NCI-H1105 treated with DMSO at 0.1 percent for 48 hours (cell line): ENCODE measurements around the gene RBM33.

ENCODE experiments used
- DNase-seq: peaks from one replicate; lab custom pipeline; 2025; lab: John Stamatoyannopoulos, UW

Gene RBM33

DNA sequence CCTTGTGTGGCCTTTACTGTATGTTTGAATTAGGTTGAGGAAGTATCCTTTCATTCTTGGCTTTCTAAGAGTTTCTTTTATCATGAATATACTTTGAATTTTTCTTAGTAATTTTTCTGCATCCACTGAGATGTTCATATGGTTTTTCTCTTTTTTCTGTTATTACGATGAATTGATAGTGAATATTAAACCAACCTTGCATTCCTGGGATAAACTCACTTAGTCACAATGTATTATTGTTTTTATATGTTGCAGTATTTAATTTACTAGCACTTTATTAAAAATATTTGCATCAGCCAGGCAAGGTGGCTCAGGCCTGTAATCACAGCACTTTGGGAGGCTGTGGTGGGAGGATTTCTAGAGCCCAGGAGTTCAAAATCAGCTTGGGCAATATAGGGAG, 15.3 kb upstream of the RBM33 start:
- DNase-seq, result no peak

- DNase-seq, result no peak
These were observed 13.3 kb upstream of the RBM33 start for GRCh38 chr7:155631155-155631554.

DNA sequence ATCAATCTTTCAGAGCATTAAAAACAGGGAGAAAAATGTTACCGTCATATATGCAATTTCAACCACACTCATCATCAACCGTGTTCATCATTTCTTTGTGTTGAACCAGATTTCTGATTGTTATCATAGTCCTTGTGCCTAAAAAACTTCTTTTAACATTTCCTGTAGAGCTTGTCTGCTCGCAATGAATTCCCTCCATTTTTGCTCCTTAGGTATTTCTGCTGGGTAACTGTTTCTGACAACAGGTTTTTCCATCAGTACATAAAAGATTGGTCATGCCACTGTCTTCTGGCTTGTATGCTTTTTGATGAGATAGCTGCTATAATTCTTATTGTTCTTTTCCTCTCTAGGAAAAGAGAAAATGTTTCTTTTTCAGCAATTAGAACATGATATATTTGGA, 8.6 kb upstream of the RBM33 start:
- no peak for DNase-seq

DNA sequence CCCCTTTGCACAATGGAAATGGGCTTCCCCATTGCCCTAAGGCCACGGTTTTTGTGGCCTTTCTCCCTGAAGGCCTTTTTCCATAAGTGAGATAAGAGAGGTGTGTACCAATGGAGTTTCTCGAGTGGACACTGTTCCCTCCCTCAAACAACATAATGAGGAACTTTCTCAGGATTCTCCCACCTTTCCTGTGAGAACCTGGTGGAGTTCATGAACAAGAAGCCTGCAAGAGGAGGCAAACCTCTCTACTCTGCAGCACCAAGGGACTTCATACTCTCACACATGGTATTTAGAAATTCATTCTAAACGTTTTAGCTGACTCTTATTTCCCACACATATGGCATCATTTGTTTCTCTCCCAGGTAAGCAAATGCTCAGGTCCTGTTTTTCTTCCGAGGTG, 7.3 kb upstream of the RBM33 start:
- no peak for DNase-seq

DNA sequence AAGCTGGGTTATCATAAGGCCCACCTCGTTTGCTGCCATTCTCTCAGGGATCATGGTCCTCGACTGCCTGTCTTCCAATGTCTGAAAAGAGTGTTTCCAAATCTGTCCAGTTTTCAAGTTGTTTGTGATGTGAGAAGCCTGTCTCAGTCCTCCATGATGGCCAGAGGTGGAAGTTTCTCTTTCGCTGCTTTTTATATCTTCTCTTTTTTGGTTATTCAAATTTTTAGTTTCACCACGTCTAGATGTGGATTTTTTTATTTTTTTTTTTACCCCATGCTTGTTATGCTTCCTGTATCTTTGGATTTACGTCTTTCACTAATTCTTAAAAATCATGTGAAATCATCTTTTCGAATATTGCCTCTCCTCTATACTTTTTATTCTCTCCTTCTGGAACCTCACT, 6.1 kb upstream of the RBM33 start:
- no peak for DNase-seq

GRCh38 chr7:155639958-155640520, 4.4 kb upstream of the RBM33 start:
- DNase-seq, result no peak

- no peak for DNase-seq
These were observed 3.8 kb upstream of the RBM33 start for GRCh38 chr7:155640629-155641028.

DNA sequence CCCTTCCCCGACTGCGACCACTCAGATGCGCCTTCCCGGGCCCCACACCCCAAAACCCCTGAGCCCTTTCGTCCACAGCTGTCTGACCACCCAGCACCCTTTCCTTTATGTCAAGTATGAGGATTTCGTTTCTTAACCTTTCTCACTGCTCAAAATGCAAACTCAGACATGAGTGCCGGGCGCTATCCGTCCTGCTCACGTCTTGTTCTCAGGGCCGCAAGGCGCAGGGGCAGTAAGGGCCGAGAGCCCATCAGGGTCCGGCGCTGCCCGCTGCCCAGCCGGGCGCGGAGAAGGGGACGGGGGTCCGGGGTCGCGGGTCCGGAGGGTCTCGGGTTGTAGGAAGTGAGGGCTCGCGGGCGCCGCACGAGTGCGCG, 670 bp upstream of the RBM33 start:
- DNase-seq, result no peak

GRCh38 chr7:155644971-155645509, 579 bp downstream of the RBM33 start:
- peak; percentile 40 for DNase-seq

DNA sequence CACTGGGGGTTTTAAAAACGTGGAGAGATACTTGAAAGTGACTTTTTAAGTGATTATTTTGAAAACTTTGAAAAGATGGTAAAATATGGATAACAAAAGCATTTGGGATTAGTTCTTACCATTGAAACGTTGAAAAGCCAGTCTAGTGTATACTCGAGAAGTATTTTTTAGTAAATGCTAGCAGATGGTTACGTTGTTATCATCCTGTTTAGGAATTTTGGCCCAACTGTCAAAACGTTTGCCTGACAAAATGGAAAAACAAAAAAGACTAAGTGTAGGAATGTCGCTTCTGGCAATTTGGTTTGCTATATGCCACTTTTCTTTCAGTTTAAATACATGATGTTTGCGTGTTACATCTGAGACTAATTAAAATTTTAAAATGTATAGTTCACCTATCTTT, 1.2 kb downstream of the RBM33 start:
- no peak for DNase-seq

DNA sequence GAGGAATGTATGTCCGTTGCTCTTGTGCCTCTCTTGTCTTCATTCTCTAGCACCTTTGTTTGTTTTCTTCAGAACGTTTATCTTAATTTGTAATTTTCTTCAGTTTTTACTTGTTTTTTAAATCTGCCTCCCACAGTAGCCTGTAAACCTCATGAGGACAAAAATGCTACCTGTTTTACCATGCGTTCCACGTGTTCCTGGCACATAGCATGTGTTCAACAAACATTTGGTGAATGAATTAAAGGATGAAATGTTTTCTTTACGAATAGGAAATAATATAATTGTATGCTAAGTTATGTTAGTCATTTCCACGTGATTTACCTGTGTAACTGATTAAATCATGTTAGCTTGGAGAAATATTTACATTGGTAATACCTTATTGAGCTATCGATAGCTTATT, 2.2 kb downstream of the RBM33 start:
- DNase-seq, result no peak

DNA sequence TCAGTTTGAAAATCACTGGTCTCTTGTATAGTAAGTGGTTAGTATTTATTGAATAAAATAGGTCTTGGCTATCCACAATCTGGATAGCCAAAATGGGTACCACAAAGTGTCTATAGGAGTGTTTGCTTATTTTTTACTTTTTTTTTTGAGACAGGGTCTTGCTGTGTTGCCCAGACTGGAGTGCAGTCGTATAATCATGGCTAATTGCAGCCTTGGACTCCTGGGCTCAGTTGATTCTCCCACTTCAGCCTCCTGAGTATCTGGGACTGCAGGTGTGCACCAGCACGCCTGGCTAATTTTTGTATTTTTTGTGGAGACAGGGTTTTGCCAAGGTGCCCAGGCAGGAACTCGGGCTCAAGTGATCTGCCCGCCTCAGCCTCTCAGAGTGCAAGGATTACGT, 2.8 kb downstream of the RBM33 start:
- DNase-seq, result no peak

DNA sequence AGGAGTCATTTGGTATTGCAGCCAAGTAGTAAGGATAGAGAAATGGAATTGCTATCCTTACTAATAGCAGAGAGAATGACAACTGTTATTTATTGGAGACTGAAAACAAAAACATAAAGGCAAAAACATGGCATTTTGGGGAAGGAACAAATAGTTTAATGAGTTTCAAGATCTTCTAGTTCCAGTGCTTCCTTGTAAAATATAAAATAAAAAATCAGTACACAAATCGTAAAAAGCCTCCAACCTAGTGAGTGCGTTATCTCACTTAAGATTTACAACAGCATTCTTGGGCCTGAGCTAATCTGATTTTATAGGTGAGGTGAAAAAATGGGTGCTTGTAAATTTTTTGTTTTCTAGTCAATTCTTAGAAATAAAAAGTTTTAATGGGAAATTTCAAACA, 3.3 kb downstream of the RBM33 start:
- no peak for DNase-seq

- no peak for DNase-seq
These were observed 4.4 kb downstream of the RBM33 start for GRCh38 chr7:155648752-155649339.

DNA sequence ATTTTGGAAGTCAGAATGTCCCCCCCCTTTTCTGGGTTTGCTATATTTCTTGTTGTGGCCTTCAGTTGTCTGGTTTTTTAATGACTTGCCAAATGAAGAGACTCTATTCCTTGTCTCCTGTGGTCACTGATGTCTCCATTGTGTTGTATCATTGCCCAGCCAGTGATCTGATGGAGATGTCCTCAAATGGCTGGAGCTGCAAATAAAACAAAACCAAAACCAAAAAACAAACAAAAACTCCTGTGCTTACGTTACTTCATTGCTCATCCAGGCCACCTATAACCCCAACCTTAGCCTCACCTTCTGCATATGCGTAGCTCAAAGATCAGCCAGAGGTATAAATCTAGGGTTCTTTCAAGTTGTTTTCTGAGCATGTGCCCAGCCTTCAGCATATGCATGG, 5.1 kb downstream of the RBM33 start:
- no peak for DNase-seq

GRCh38 chr7:155652156-155653114, 8.0 kb downstream of the RBM33 start:
- no peak for DNase-seq

DNA sequence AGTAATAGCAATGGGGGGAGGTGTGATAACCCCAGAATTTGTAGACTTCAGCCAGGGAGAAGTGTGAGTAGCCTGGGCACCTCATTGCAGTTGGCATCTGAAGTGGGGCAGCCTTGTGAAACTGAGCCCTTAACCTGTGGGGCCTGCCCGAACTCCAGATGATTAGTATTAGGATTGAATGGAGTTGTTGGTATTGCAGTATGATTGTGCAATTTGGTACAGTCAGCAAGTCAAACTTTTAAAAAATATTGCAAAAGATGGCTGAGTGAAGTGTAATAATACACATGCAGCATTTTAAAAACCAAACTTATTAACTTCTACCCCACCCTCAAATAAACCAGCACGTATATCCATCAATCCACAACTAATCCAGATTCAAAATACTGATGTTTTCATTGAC, 9.3 kb downstream of the RBM33 start:
- no peak for DNase-seq

GRCh38 chr7:155656891-155657290, 12.4 kb downstream of the RBM33 start:
- DNase-seq, result no peak

GRCh38 chr7:155660059-155660757, 15.7 kb downstream of the RBM33 start:
- no peak for DNase-seq

DNA sequence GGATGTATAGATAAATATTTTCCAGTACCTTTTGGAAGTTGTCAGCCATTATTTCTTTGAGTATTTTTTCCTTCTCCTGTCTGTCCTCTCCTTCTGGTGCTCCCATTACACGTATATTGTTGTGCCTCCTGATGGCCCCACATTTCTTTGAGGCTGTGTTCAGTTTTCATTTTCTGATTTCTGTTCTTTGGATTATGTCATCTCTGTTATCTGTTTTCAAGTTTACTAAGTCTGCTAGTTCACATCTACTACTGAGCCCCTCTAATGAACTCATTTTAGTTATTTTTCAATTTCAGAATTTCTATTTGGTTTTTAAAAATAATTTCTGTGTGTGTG, 16.3 kb downstream of the RBM33 start:
- DNase-seq, result no peak

- no peak for DNase-seq
These were observed 18.0 kb downstream of the RBM33 start for GRCh38 chr7:155662343-155663043.

GRCh38 chr7:155663937-155664336, 19.5 kb downstream of the RBM33 start:
- no peak for DNase-seq
